Upper lobe of left lung (tissue), 6 donors: ENCODE measurements around the gene SPPL3. TPM values are rescaled to one million over a fixed set of nuclear protein-coding genes. Genes with fewer than 3 reads are reported as not detected.

Source experiments
- ATAC-seq, 2 donors: fragments of 200-7000 bp; cut with Tn5 transposase; one replicate each; pipeline ENCODE4 v1.9.1; 2022; ENCODE audit warnings: mild to moderate bottlenecking in 2 of 2, moderate library complexity in 2 of 2; ENCODE audit not compliant: low FRiP score in 2 of 2
- DNase-seq, 2 donors: peaks; one replicate each; pipeline ENCODE4 v3.0.0-alpha.2; 2019 to 2020
- H3K27ac ChIP-seq, 4 donors: fragments of 200-600 bp; sonication (generic); one replicate each; pipeline ENCODE4 v1.5.1; 2016 to 2019
- H3K27me3 ChIP-seq, 4 donors: fragments of 200-600 bp; sonication (generic); one replicate each; pipeline ENCODE4 v1.5.1; 2017 to 2019
- H3K36me3 ChIP-seq, 4 donors: fragments of 200-600 bp; sonication (generic); one replicate each; pipeline ENCODE4 v1.5.1; 2016 to 2019
- H3K4me1 ChIP-seq, 4 donors: fragments of 200-600 bp; sonication (generic); one replicate each; pipeline ENCODE4 v1.5.1; 2018 to 2019
- H3K4me3 ChIP-seq, 4 donors: fragments of 200-600 bp; sonication (generic); one replicate each; pipeline ENCODE4 v1.5.1; 2017 to 2019; ENCODE audit warnings: mild to moderate bottlenecking in 2 of 4, moderate library complexity in 1 of 4
- H3K9me3 ChIP-seq, 4 donors: fragments of 200-600 bp; sonication (generic); one replicate each; pipeline ENCODE4 v1.5.1; 2018 to 2019
- CTCF ChIP-seq, 6 experiments: fragments of 450-650 bp in 4 of 6; fragments of 200-600 bp in 2 of 6; sonication (generic) in 2 of 6; IDR thresholded peaks; one replicate each; pipeline ENCODE4 v1.5.1; 2016 to 2019; ENCODE audit warnings: antibody characterized with exemption in 6 of 6
- EP300 ChIP-seq, 4 donors: sonication (generic); formaldehyde crosslinking; IDR thresholded peaks; one replicate each; pipeline ENCODE4 v1.5.1; 2017; ENCODE audit warnings: antibody characterized with exemption in 4 of 4, control low read depth in 2 of 4
- POLR2A ChIP-seq, 4 donors: fragments of 450-650 bp; IDR thresholded peaks; one replicate each; pipeline ENCODE4 v1.5.1; 2016 to 2017; ENCODE audit warnings: antibody characterized with exemption in 4 of 4, mild to moderate bottlenecking in 2 of 4
- POLR2AphosphoS5 ChIP-seq, 2 donors: sonication (generic); formaldehyde crosslinking; IDR thresholded peaks; one replicate each; pipeline ENCODE4 v1.5.1; 2017; ENCODE audit warnings: antibody characterized with exemption in 2 of 2
- WGBS, 2 donors: methylation state at CpG; one replicate each; pipeline ENCODE4 v1.1.5; 2017 to 2018; 5-methylcytosine and 5-hydroxymethylcytosine counted together
- total RNA-seq, 6 donors: library from RNA; depleted of rRNA in 4 of 6; stranded (reverse); fragments of >200 nt in 4 of 6; gene quantifications; one replicate each; pipeline versions ENCODE4 v1.1.0 to v1.2.1, GENCODE V29; 2016 to 2021
- donor health status: DM: no; HTN: no; CAD: no; lungs with moderate emphysema.
- donor health status: DM: no; HTN: yes; CAD: no; lungs with severe emphysema.

SPPL3 gene
- total RNA-seq, 6 donors from 2014 or later = 17.8 to 44.3 (median 23.2) TPM

DNA sequence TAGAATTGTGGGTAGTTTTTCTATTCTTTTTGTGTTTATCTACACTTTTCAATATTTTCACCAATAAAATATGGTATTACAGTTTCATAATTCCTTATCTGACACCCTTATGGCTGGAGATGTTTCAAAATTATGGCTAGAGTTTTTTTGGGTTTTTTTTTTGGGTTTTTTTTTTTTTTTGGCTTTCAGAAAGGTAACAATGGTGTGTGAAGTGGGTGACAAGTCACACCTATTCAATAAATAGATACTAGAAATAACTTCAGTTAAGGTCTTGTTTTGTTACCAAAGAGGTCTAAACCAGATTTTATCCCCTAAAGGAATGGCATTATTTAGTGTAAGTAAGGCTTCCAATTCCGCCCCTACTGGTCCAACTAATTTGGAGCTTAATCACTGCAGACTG, 19.5 kb downstream of the SPPL3 start:
- ATAC-seq = no peak

GRCh38 chr12:120882055-120882555, 22.1 kb downstream of the SPPL3 start:
- H3K36me3 ChIP-seq = no peaks in the 10 kb centered on the region
- DNase-seq (no peak), ATAC-seq (no peak)
- H3K27ac ChIP-seq = no peak overlapping the region
- H3K9me3 ChIP-seq = no peaks in the 10 kb centered on the region
- H3K4me1 ChIP-seq = peaks cover 3 to 10% (median 6%) of the 10 kb centered on the region in 4 donors
- TF ChIP-seq EP300 (IDR thresholded peaks at IDR 0.05) (no peak), POLR2A (IDR thresholded peaks at IDR 0.05) (no peak), POLR2AphosphoS5 (IDR thresholded peaks at IDR 0.05) (no peak)
- H3K27me3 ChIP-seq = no peaks in the 10 kb centered on the region
- 83 to 94% methylated on average over 1 of the region's 1 CpG for WGBS, 2 donors
- no peak overlapping the region for H3K4me3 ChIP-seq

More for the DNA sequence above, 19.5 kb downstream of the SPPL3 start:
- no peaks in the 10 kb centered on the region for H3K36me3 ChIP-seq
- TF ChIP-seq POLR2AphosphoS5 (IDR thresholded peaks at IDR 0.05) = no peak
- TF ChIP-seq POLR2A (IDR thresholded peaks at IDR 0.05) = no peak
- TF ChIP-seq CTCF (IDR thresholded peaks at IDR 0.05) = no peak
- no peak for TF ChIP-seq EP300 (IDR thresholded peaks at IDR 0.05)
- H3K9me3 ChIP-seq = no peaks in the 10 kb centered on the region
- no peak overlapping the region for H3K27ac ChIP-seq
- no peak for DNase-seq
- WGBS, 2 donors = 100% methylated on average over 1 of the region's 1 CpG
- H3K4me3 ChIP-seq = no peak overlapping the region
- H3K4me1 ChIP-seq = peaks cover 3 to 19% (median 6%) of the 10 kb centered on the region in 4 donors
- H3K27me3 ChIP-seq = no peaks in the 10 kb centered on the region

- ATAC-seq = no peak
Measured at GRCh38 chr12:120879718-120880300, 24.3 kb downstream of the SPPL3 start.

GRCh38 chr12:120879102-120879501, 25.1 kb downstream of the SPPL3 start:
- TF ChIP-seq POLR2AphosphoS5 (IDR thresholded peaks at IDR 0.05) (no peak), POLR2A (IDR thresholded peaks at IDR 0.05) (no peak), EP300 (IDR thresholded peaks at IDR 0.05) (no peak), CTCF (IDR thresholded peaks at IDR 0.05) (no peak)
- no peaks in the 10 kb centered on the region for H3K36me3 ChIP-seq
- no peaks in the 10 kb centered on the region for H3K27me3 ChIP-seq
- no peak overlapping the region for H3K4me3 ChIP-seq
- no peak overlapping the region for H3K27ac ChIP-seq
- H3K4me1 ChIP-seq = peaks cover 0 to 5% (median 1%) of the 10 kb centered on the region in 4 donors
- no peak for ATAC-seq
- no peaks in the 10 kb centered on the region for H3K9me3 ChIP-seq
- no peak for DNase-seq
- WGBS, 2 donors = 65 to 67% methylated on average over 3 of the region's 3 CpGs

More at GRCh38 chr12:120879718-120880300, 24.3 kb downstream of the SPPL3 start:
- 67 to 74% methylated on average over 3 of the region's 3 CpGs for WGBS, 2 donors
- Histone ChIP-seq H3K27ac (no peak overlapping the region), H3K9me3 (no peaks in the 10 kb centered on the region), H3K4me1 (peaks cover 0 to 5% (median 1%) of the 10 kb centered on the region in 4 donors), H3K4me3 (no peak overlapping the region), H3K36me3 (no peaks in the 10 kb centered on the region), H3K27me3 (no peaks in the 10 kb centered on the region)
- TF ChIP-seq EP300 (IDR thresholded peaks at IDR 0.05) = no peak
- TF ChIP-seq CTCF (IDR thresholded peaks at IDR 0.05) = no peak
- no peak for TF ChIP-seq POLR2A (IDR thresholded peaks at IDR 0.05)
- no peak for TF ChIP-seq POLR2AphosphoS5 (IDR thresholded peaks at IDR 0.05)
- DNase-seq = no peak

- TF ChIP-seq POLR2AphosphoS5 (IDR thresholded peaks at IDR 0.05) = no peak
- TF ChIP-seq POLR2A (IDR thresholded peaks at IDR 0.05) = no peak
- TF ChIP-seq CTCF (IDR thresholded peaks at IDR 0.05) = no peak
- TF ChIP-seq EP300 (IDR thresholded peaks at IDR 0.05) = no peak
- peak in 1 of 2 donors; percentile 57 for ATAC-seq
Measured at GRCh38 chr12:120874547-120875245, 29.5 kb downstream of the SPPL3 start.

More at GRCh38 chr12:120874547-120875245, 29.5 kb downstream of the SPPL3 start:
- Histone ChIP-seq H3K27ac (no peak overlapping the region), H3K9me3 (no peaks in the 10 kb centered on the region), H3K27me3 (no peaks in the 10 kb centered on the region), H3K4me1 (peaks cover 0 to 21% (median 18%) of the 10 kb centered on the region in 4 donors), H3K4me3 (no peak overlapping the region), H3K36me3 (no peaks in the 10 kb centered on the region)
- no peak for DNase-seq
- 87 to 89% methylated on average over 5 of the region's 5 CpGs for WGBS, 2 donors
